Measurements from ENCODE around the gene HIP1.

DNA sequence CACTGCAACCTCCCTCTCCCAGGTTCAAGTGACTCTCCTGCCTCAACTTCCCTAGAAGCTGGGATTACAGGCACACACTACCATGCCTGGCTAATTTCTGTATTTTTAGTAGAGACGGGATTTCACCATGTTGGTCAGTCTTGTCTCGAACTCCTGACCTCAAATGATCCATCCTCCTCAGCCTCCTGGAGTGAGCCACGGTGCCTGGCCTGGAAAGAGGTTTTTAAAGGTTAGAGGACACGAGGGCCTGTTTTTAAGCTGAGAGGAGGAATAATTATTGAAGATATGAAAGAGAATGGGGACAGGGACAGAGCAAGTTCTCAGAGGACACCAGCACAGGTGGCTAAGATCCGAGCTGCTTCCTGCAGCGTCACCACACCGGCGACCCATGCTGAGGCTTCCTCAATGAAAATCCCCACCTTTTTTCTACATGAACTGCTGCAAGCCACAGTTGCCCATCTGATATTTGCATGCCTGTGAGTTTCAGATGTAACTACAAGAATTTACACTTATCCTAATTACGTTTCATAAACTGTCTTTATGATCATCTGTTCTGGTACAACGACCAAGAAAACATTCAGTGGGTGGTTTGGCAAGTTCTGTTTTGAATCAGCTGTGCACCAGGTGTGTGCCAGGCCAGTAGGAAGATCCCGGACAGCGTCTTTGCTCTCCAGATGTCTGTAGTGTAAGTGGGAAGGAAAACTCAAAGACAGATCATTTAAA is 76.0 kb downstream of the HIP1 start:
- TF ChIP-seq, protein P1, sequence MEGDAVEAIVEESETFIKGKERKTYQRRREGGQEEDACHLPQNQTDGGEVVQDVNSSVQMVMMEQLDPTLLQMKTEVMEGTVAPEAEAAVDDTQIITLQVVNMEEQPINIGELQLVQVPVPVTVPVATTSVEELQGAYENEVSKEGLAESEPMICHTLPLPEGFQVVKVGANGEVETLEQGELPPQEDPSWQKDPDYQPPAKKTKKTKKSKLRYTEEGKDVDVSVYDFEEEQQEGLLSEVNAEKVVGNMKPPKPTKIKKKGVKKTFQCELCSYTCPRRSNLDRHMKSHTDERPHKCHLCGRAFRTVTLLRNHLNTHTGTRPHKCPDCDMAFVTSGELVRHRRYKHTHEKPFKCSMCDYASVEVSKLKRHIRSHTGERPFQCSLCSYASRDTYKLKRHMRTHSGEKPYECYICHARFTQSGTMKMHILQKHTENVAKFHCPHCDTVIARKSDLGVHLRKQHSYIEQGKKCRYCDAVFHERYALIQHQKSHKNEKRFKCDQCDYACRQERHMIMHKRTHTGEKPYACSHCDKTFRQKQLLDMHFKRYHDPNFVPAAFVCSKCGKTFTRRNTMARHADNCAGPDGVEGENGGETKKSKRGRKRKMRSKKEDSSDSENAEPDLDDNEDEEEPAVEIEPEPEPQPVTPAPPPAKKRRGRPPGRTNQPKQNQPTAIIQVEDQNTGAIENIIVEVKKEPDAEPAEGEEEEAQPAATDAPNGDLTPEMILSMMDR (IDR thresholded peaks at IDR 0.05; ENCODE audit: low read length), result no peak
- TF ChIP-seq EZH2 (IDR thresholded peaks at IDR 0.05; ENCODE audit: borderline replicate concordance, low read length), result no peak
